HepG2 (cell line): ENCODE measurements around the gene AGPAT3. TPM values are rescaled to one million over a fixed set of nuclear protein-coding genes. Genes with fewer than 3 reads are reported as not detected.

Experiments used
- ATF7-NPFF ChIP-seq: sonication (generic); formaldehyde crosslinking; IDR thresholded peaks from 2 replicates; pipeline ENCODE4 v1.8.1; 2023; ENCODE audit warnings: mild to moderate bottlenecking, low read depth, missing genetic modification reagents, moderate library complexity
- CREB1 ChIP-seq, 2 experiments: fragments of 450-650 bp in 1 of 2; IDR thresholded peaks; 2 replicates each; pipeline ENCODE4 v1.6.1; 2016 to 2017; ENCODE audit warnings: control low read depth in 1 of 2, mild to moderate bottlenecking in 1 of 2, missing compliant biosample characterization in 1 of 2, missing genetic modification characterization in 1 of 2
- FIP1L1 ChIP-seq: fragments of 200-400 bp; formaldehyde crosslinking; IDR thresholded peaks from 2 replicates; pipeline ENCODE4 v1.6.1; 2018; ENCODE audit warnings: low read depth, mild to moderate bottlenecking, low read length, moderate library complexity, borderline replicate concordance; ENCODE audit not compliant: insufficient read depth
- HES4 ChIP-seq: sonication (generic); formaldehyde crosslinking; IDR thresholded peaks from 2 replicates; pipeline ENCODE4 v1.9.0; 2021; ENCODE audit warnings: mild to moderate bottlenecking, missing genetic modification reagents, borderline replicate concordance
- HNRNPK ChIP-seq: fragments of 200-400 bp; formaldehyde crosslinking; IDR thresholded peaks from 2 replicates; pipeline ENCODE4 v1.6.1; 2018; ENCODE audit warnings: low read length, low read depth, moderate library complexity, mild to moderate bottlenecking; ENCODE audit not compliant: poor library complexity, severe bottlenecking
- LCORL ChIP-seq, 2 experiments: fragments of 450-650 bp in 1 of 2; sonication (generic) in 1 of 2; formaldehyde crosslinking in 1 of 2; IDR thresholded peaks; 2 replicates each; pipeline versions ENCODE4 v1.5.0 to v1.6.1; 2017 to 2020; ENCODE audit warnings: antibody characterized with exemption in 1 of 2, missing genetic modification reagents in 1 of 2
- MED13 ChIP-seq: sonication (generic); formaldehyde crosslinking; IDR thresholded peaks from 2 replicates; pipeline ENCODE4 v1.5.0; 2020; ENCODE audit warnings: missing genetic modification reagents
- MXD1 ChIP-seq: sonication (generic); formaldehyde crosslinking; IDR thresholded peaks from 2 replicates; pipeline ENCODE4 v1.4.0; 2020; ENCODE audit warnings: mild to moderate bottlenecking, missing genetic modification reagents
- PHF20 ChIP-seq: sonication (generic); formaldehyde crosslinking; IDR thresholded peaks from 2 replicates; pipeline ENCODE4 v1.5.0; 2020; ENCODE audit warnings: mild to moderate bottlenecking, missing genetic modification reagents
- PLRG1 ChIP-seq: fragments of 450-650 bp; conservative IDR thresholded peaks from 2 replicates; pipeline ENCODE4 v1.6.1; 2016
- POLR2AphosphoS5 ChIP-seq: IDR thresholded peaks from 2 replicates; pipeline ENCODE4 v1.6.1; 2012; ENCODE audit warnings: low read depth, low read length
- PRMT3 ChIP-seq: sonication (generic); formaldehyde crosslinking; IDR thresholded peaks from 2 replicates; pipeline ENCODE4 v1.8.1; 2022; ENCODE audit warnings: low read depth, mild to moderate bottlenecking, moderate library complexity, missing genetic modification reagents, borderline replicate concordance
- RAD51 ChIP-seq: fragments of 450-650 bp; IDR thresholded peaks from 2 replicates; pipeline ENCODE4 v1.6.1; 2016; ENCODE audit warnings: borderline replicate concordance
- SALL1 ChIP-seq: sonication (generic); formaldehyde crosslinking; IDR thresholded peaks from 2 replicates; pipeline ENCODE4 v1.8.0; 2022; ENCODE audit warnings: mild to moderate bottlenecking, missing genetic modification reagents
- SIN3A ChIP-seq: IDR thresholded peaks from 2 replicates; pipeline ENCODE4 v1.6.1; 2011; ENCODE audit warnings: low read depth, mild to moderate bottlenecking, control low read depth, low read length, borderline replicate concordance
- SIX1 ChIP-seq: sonication (generic); formaldehyde crosslinking; IDR thresholded peaks from 2 replicates; pipeline ENCODE4 v1.4.0; 2020; ENCODE audit warnings: missing genetic modification reagents, borderline replicate concordance
- SPEN ChIP-seq: sonication (generic); formaldehyde crosslinking; IDR thresholded peaks from 2 replicates; pipeline ENCODE4 v1.5.1; 2020; ENCODE audit warnings: low read depth, mild to moderate bottlenecking, missing genetic modification reagents
- TAF15 ChIP-seq: fragments of 200-400 bp; formaldehyde crosslinking; IDR thresholded peaks from one replicate; pipeline ENCODE4 v1.6.1; 2018; ENCODE audit warnings: mild to moderate bottlenecking, low read depth, low read length; ENCODE audit not compliant: poor library complexity, severe bottlenecking
- THYN1 ChIP-seq: sonication (generic); formaldehyde crosslinking; IDR thresholded peaks from 2 replicates; pipeline ENCODE4 v1.8.1; 2023; ENCODE audit warnings: low read depth, mild to moderate bottlenecking, moderate library complexity, missing genetic modification reagents, borderline replicate concordance
- WIZ ChIP-seq: sonication (generic); formaldehyde crosslinking; IDR thresholded peaks from 2 replicates; pipeline ENCODE4 v1.5.1; 2020; ENCODE audit warnings: mild to moderate bottlenecking, missing genetic modification reagents
- ZNF121 ChIP-seq: sonication (generic); formaldehyde crosslinking; IDR thresholded peaks from 2 replicates; pipeline ENCODE4 v1.5.0; 2020; ENCODE audit warnings: mild to moderate bottlenecking, missing genetic modification reagents
- ZNF160 ChIP-seq: sonication (generic); formaldehyde crosslinking; IDR thresholded peaks from 2 replicates; pipeline ENCODE4 v1.8.0; 2022; ENCODE audit warnings: mild to moderate bottlenecking, inconsistent platforms, missing genetic modification reagents
- ZNF350 ChIP-seq: sonication (generic); formaldehyde crosslinking; IDR thresholded peaks from 2 replicates; pipeline ENCODE4 v1.4.0; 2020; ENCODE audit warnings: mild to moderate bottlenecking, low read depth, missing genetic modification reagents, borderline replicate concordance
- ZNF547 ChIP-seq: sonication (generic); formaldehyde crosslinking; IDR thresholded peaks from 2 replicates; pipeline ENCODE4 v1.5.1; 2020; ENCODE audit warnings: mild to moderate bottlenecking, missing genetic modification reagents
- ZNF674 ChIP-seq: sonication (generic); formaldehyde crosslinking; IDR thresholded peaks from 2 replicates; pipeline ENCODE4 v1.5.0; 2020; ENCODE audit warnings: low read depth, mild to moderate bottlenecking, missing genetic modification reagents
- polyA plus RNA-seq, 8 experiments: library from polyadenylated mRNA; depleted of rRNA in 3 of 8; stranded (reverse) in 7 of 8; unstranded in 1 of 8; fragments of >200 nt; fragmentation: Illumina TruSeq in 4 of 8; extraction: Trizol in 4 of 8; gene quantifications; 2 replicates each; pipeline versions ENCODE4 v1.2.1 to v1.2.3, GENCODE V29; 2011 to 2016; ENCODE audit warnings: low read depth in 4 of 8, missing spikeins in 1 of 8, mixed read lengths in 1 of 8; ENCODE audit not compliant: insufficient read depth in 1 of 8
- total RNA-seq, 5 experiments: library from RNA; depleted of rRNA; stranded (reverse); fragments of >200 nt; fragmentation: Illumina TruSeq; extraction: Trizol; gene quantifications; 2 replicates each; pipeline ENCODE4 v1.2.3, GENCODE V29; 2016; ENCODE audit warnings: low read depth in 1 of 5
- TF ChIP-seq, protein P1 (sequence below): sonication (generic); formaldehyde crosslinking; conservative IDR thresholded peaks from 2 replicates; pipeline ENCODE4 v1.5.0; 2020; ENCODE audit warnings: missing genetic modification reagents
- TF ChIP-seq, protein P2 (sequence below): sonication (generic); formaldehyde crosslinking; IDR thresholded peaks from 2 replicates; pipeline ENCODE4 v1.8.1; 2023; ENCODE audit warnings: mild to moderate bottlenecking, missing genetic modification reagents

AGPAT3 gene
- total and polyA plus RNA-seq, 2 of the 13 experiments (the other 11 are each of a cell fraction or from before 2014, with no cell fraction given), result 32.2 to 54.4 TPM

DNA sequence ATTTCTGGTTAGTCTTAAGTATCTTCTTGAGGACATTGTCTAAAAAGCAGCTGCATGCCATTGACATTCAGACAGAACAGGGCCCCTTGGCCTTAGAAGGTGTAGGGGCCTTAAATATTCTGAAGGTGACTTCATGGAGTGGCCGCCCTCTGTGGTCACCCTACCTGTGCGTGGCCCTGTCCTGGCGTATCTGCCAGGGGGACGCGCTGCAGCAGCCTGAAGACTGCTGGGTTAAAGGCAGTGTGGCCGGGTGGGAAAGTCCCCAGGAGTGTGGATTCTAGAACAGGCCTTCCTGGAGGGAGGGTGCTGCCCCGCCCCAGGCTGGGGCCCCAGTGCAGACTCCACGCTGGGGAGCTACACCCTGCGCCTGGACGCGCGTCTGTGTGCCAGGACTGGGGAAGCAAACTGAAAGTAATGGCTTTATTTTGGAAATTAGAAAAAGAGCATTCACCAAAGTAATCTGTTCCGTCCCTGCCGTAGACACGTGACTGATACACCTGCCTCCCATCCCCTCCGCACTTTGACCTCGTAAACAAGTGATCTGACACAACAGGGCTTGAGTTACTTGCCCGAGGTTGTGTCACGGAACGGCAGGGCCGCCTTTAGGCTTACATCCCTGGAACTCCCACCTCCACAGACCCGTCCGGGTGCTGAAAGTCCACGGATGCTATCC is 1.8 kb downstream of the AGPAT3 start (continued):
- peak; percentile 59 for TF ChIP-seq POLR2AphosphoS5
- TF ChIP-seq, protein P1, sequence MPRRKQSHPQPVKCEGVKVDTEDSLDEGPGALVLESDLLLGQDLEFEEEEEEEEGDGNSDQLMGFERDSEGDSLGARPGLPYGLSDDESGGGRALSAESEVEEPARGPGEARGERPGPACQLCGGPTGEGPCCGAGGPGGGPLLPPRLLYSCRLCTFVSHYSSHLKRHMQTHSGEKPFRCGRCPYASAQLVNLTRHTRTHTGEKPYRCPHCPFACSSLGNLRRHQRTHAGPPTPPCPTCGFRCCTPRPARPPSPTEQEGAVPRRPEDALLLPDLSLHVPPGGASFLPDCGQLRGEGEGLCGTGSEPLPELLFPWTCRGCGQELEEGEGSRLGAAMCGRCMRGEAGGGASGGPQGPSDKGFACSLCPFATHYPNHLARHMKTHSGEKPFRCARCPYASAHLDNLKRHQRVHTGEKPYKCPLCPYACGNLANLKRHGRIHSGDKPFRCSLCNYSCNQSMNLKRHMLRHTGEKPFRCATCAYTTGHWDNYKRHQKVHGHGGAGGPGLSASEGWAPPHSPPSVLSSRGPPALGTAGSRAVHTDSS, result no peak
- TF ChIP-seq SPEN, result peak; percentile 72
- TF ChIP-seq ZNF674, result no peak
- no peak for TF ChIP-seq ZNF160 (CRISPR knock-in tag)
- TF ChIP-seq SALL1 (CRISPR knock-in tag), result peak; percentile 72
- no peak for TF ChIP-seq MXD1 (CRISPR knock-in tag)
- no peak for TF ChIP-seq HES4 (CRISPR knock-in tag)
- TF ChIP-seq MED13 (CRISPR knock-in tag), result no peak
- TF ChIP-seq ATF7-NPFF (CRISPR knock-in tag), result 0 out of 2 replicates have a peak, but pooled peaks have one; percentile 22
- TF ChIP-seq WIZ (CRISPR knock-in tag), result no peak
- TF ChIP-seq PHF20 (CRISPR knock-in tag), result peak; percentile 36; the same call in 1 of the 2 replicates
- TF ChIP-seq ZNF547, result peak; percentile 54; the same call in 1 of the 2 replicates
- no peak for TF ChIP-seq THYN1 (CRISPR knock-in tag)
- TF ChIP-seq PRMT3, result no peak
- TF ChIP-seq HNRNPK, result no peak
- TF ChIP-seq ZNF350 (CRISPR knock-in tag), result peak; percentile 48; the same call in 1 of the 2 replicates
- peak; percentile 38; the same call in 1 of the 2 replicates for TF ChIP-seq SIX1 (CRISPR knock-in tag)
- no peak for TF ChIP-seq PLRG1
- TF ChIP-seq CREB1 (IDR thresholded peaks at IDR 0.05), result 0 out of 2 replicates have a peak, but pooled peaks have one; percentile 18
- TF ChIP-seq CREB1 (CRISPR knock-in tag; IDR thresholded peaks at IDR 0.05), result no peak
- TF ChIP-seq FIP1L1, result no peak
- peak; percentile 11; the same call in 1 of the 2 replicates for TF ChIP-seq ZNF121 (CRISPR knock-in tag)
- TF ChIP-seq SIN3A, result peak; percentile 82
- TF ChIP-seq LCORL (IDR thresholded peaks at IDR 0.05), result no peak
- TF ChIP-seq LCORL (CRISPR knock-in tag; IDR thresholded peaks at IDR 0.05), result peak; percentile 87
- TF ChIP-seq, protein P2, sequence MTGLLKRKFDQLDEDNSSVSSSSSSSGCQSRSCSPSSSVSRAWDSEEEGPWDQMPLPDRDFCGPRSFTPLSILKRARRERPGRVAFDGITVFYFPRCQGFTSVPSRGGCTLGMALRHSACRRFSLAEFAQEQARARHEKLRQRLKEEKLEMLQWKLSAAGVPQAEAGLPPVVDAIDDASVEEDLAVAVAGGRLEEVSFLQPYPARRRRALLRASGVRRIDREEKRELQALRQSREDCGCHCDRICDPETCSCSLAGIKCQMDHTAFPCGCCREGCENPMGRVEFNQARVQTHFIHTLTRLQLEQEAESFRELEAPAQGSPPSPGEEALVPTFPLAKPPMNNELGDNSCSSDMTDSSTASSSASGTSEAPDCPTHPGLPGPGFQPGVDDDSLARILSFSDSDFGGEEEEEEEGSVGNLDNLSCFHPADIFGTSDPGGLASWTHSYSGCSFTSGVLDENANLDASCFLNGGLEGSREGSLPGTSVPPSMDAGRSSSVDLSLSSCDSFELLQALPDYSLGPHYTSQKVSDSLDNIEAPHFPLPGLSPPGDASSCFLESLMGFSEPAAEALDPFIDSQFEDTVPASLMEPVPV (CRISPR knock-in tag), result 0 out of 2 replicates have a peak, but pooled peaks have one; percentile 56
- TF ChIP-seq RAD51, result peak; percentile 69
- TF ChIP-seq TAF15, result no peak
